Measurements from ENCODE around the gene PRKCB.

- no peak for TF ChIP-seq POLR2A (IDR thresholded peaks at IDR 0.05)
- TF ChIP-seq CTCF (IDR thresholded peaks at IDR 0.05) = no peak
These were observed 208.7 kb downstream of the PRKCB start for GRCh38 chr16:24044467-24044866.
